HEK293 (cell line): ENCODE measurements around the gene PTPRA.
A peak's percentile ranks its signal among the peaks of the same experiment; 100 is the strongest.

Experiments used
- CTCF ChIA-PET: fragments of 350-600 bp; formaldehyde crosslinking; extraction: SDS; loops from one replicate; lab custom pipeline; 2021; ENCODE audit warnings: antibody characterized with exemption; lab: Yijun Ruan, JAX
- POLR2A ChIA-PET: fragments of 300-600 bp; formaldehyde crosslinking; extraction: SDS; loops from one replicate; lab custom pipeline; 2020; ENCODE audit warnings: antibody characterized with exemption, inconsistent platforms; lab: Yijun Ruan, JAX
- H3K27ac ChIP-seq: fragments of 200-500 bp; sonication (Bioruptor generic); 2 replicates; pipeline ENCODE4 v1.5.1; 2014; ENCODE audit warnings: low read depth, low read length, control low read depth, inconsistent platforms; ENCODE audit errors: extremely low read depth
- H3K36me3 ChIP-seq, 2 experiments: fragments of 200-500 bp in 1 of 2; sonication (Bioruptor generic) in 1 of 2; 1 replicate in 1 of 2; 2 replicates in 1 of 2; pipeline ENCODE4 v1.5.1; 2014 to 2017; ENCODE audit warnings: inconsistent platforms in 2 of 2, low read length in 2 of 2; ENCODE audit not compliant: control insufficient read depth in 2 of 2, insufficient read depth in 1 of 2
- H3K4me1 ChIP-seq: fragments of 200-500 bp; sonication (Bioruptor generic); 2 replicates; pipeline ENCODE4 v1.5.1; 2014; ENCODE audit warnings: mild to moderate bottlenecking, low read length, inconsistent platforms; ENCODE audit not compliant: control insufficient read depth, insufficient read depth
- H3K4me3 ChIP-seq: 2 replicates; pipeline ENCODE4 v1.5.1; 2011; ENCODE audit warnings: low read depth, mild to moderate bottlenecking, control low read depth, low read length, moderate library complexity
- H3K9me3 ChIP-seq: fragments of 200-500 bp; sonication (Bioruptor generic); 2 replicates; pipeline ENCODE4 v1.5.1; 2014; ENCODE audit warnings: low read depth, low read length, inconsistent platforms; ENCODE audit not compliant: control insufficient read depth, insufficient read depth
- AEBP2 ChIP-seq: fragments of 450-650 bp; formaldehyde crosslinking; IDR thresholded peaks from 2 replicates; pipeline ENCODE4 v1.5.1; 2016; ENCODE audit warnings: missing biosample characterization, missing genetic modification characterization, borderline replicate concordance
- BCL11B ChIP-seq: fragments of 450-650 bp; formaldehyde crosslinking; IDR thresholded peaks from 2 replicates; pipeline ENCODE4 v1.5.1; 2016; ENCODE audit warnings: low read depth, missing biosample characterization, missing genetic modification characterization
- CTCF ChIP-seq: fragments of 450-650 bp; formaldehyde crosslinking; IDR thresholded peaks from 2 replicates; pipeline ENCODE4 v1.5.1; 2016; ENCODE audit warnings: missing biosample characterization, missing genetic modification characterization
- GLIS2 ChIP-seq: fragments of 450-650 bp; formaldehyde crosslinking; IDR thresholded peaks from 2 replicates; pipeline ENCODE4 v1.5.1; 2016; ENCODE audit warnings: missing biosample characterization, missing genetic modification characterization
- HOXA7 ChIP-seq: sonication (generic); formaldehyde crosslinking; IDR thresholded peaks from 2 replicates; pipeline ENCODE4 v1.8.1; 2022; ENCODE audit warnings: missing genetic modification reagents, borderline replicate concordance
- HOXC10 ChIP-seq: sonication (generic); formaldehyde crosslinking; IDR thresholded peaks from 2 replicates; pipeline ENCODE4 v1.8.1; 2023; ENCODE audit warnings: mild to moderate bottlenecking, missing genetic modification reagents
- KLF10 ChIP-seq: fragments of 450-650 bp; IDR thresholded peaks from 2 replicates; pipeline ENCODE4 v1.5.1; 2018; ENCODE audit warnings: missing biosample characterization, mild to moderate bottlenecking, missing genetic modification characterization
- KLF17 ChIP-seq: fragments of 450-650 bp; formaldehyde crosslinking; IDR thresholded peaks from 2 replicates; pipeline ENCODE4 v1.5.1; 2016; ENCODE audit warnings: missing biosample characterization, missing genetic modification characterization
- MEIS1 ChIP-seq: sonication (generic); formaldehyde crosslinking; IDR thresholded peaks from 2 replicates; pipeline ENCODE4 v1.8.1; 2022; ENCODE audit warnings: missing genetic modification reagents, mild to moderate bottlenecking, borderline replicate concordance
- MYNN ChIP-seq: fragments of 450-650 bp; formaldehyde crosslinking; IDR thresholded peaks from 2 replicates; pipeline ENCODE4 v1.5.1; 2016; ENCODE audit warnings: missing biosample characterization, missing genetic modification characterization, borderline replicate concordance
- SP2 ChIP-seq: fragments of 450-650 bp; formaldehyde crosslinking; IDR thresholded peaks from 2 replicates; pipeline ENCODE4 v1.5.1; 2016; ENCODE audit warnings: missing biosample characterization, missing genetic modification characterization
- SP7 ChIP-seq: fragments of 450-650 bp; formaldehyde crosslinking; IDR thresholded peaks from 2 replicates; pipeline ENCODE4 v1.5.1; 2016; ENCODE audit warnings: missing biosample characterization, missing genetic modification characterization
- TRIM28 ChIP-seq: IDR thresholded peaks from 2 replicates; pipeline ENCODE4 v1.6.1; 2011; ENCODE audit warnings: low read length, control low read depth, borderline replicate concordance
- YY2 ChIP-seq: fragments of 450-650 bp; formaldehyde crosslinking; IDR thresholded peaks from 2 replicates; pipeline ENCODE4 v1.5.1; 2016; ENCODE audit warnings: missing biosample characterization, missing genetic modification characterization
- ZBTB26 ChIP-seq: fragments of 450-650 bp; formaldehyde crosslinking; optimal IDR thresholded peaks from 2 replicates; pipeline ENCODE3; 2016; ENCODE audit warnings: missing biosample characterization, mild to moderate bottlenecking, missing genetic modification characterization
- ZBTB7A ChIP-seq: fragments of 450-650 bp; formaldehyde crosslinking; IDR thresholded peaks from 2 replicates; pipeline ENCODE4 v1.5.1; 2016; ENCODE audit warnings: low read depth, missing biosample characterization, missing genetic modification characterization
- ZEB2 ChIP-seq: fragments of 450-650 bp; formaldehyde crosslinking; IDR thresholded peaks from 2 replicates; pipeline ENCODE4 v1.5.1; 2016; ENCODE audit warnings: missing biosample characterization, missing genetic modification characterization
- ZFP3 ChIP-seq: fragments of 450-650 bp; formaldehyde crosslinking; IDR thresholded peaks from 2 replicates; pipeline ENCODE4 v1.5.1; 2016; ENCODE audit warnings: low read depth, missing biosample characterization, missing genetic modification characterization
- ZFP37 ChIP-seq: fragments of 450-650 bp; formaldehyde crosslinking; IDR thresholded peaks from 2 replicates; pipeline ENCODE4 v1.5.1; 2016; ENCODE audit warnings: missing biosample characterization, missing genetic modification characterization
- ZNF175 ChIP-seq: fragments of 450-650 bp; formaldehyde crosslinking; IDR thresholded peaks from 2 replicates; pipeline ENCODE4 v1.5.1; 2016; ENCODE audit warnings: missing biosample characterization, missing genetic modification characterization
- ZNF184 ChIP-seq: fragments of 450-650 bp; IDR thresholded peaks from 2 replicates; pipeline ENCODE4 v1.5.1; 2018; ENCODE audit warnings: missing biosample characterization, mild to moderate bottlenecking, missing genetic modification characterization
- ZNF24 ChIP-seq: fragments of 450-650 bp; formaldehyde crosslinking; IDR thresholded peaks from 2 replicates; pipeline ENCODE4 v1.5.1; 2016; ENCODE audit warnings: missing biosample characterization, missing genetic modification characterization
- ZNF335 ChIP-seq: fragments of 450-650 bp; formaldehyde crosslinking; conservative IDR thresholded peaks from 2 replicates; pipeline ENCODE4 v1.5.1; 2016; ENCODE audit warnings: missing biosample characterization, missing genetic modification characterization
- ZNF449 ChIP-seq: fragments of 450-650 bp; formaldehyde crosslinking; IDR thresholded peaks from 2 replicates; pipeline ENCODE4 v1.5.1; 2017; ENCODE audit warnings: missing biosample characterization, mild to moderate bottlenecking, missing genetic modification characterization, moderate library complexity
- ZNF501 ChIP-seq: fragments of 450-650 bp; formaldehyde crosslinking; IDR thresholded peaks from 2 replicates; pipeline ENCODE4 v1.5.1; 2016; ENCODE audit warnings: missing biosample characterization, missing genetic modification characterization
- ZNF521 ChIP-seq: fragments of 450-650 bp; formaldehyde crosslinking; IDR thresholded peaks from 2 replicates; pipeline ENCODE4 v1.5.1; 2017; ENCODE audit warnings: missing biosample characterization, mild to moderate bottlenecking, missing genetic modification characterization
- ZNF561 ChIP-seq: fragments of 450-650 bp; IDR thresholded peaks from 2 replicates; pipeline ENCODE4 v1.5.1; 2018; ENCODE audit warnings: missing biosample characterization, missing genetic modification characterization, borderline replicate concordance
- ZNF610 ChIP-seq: fragments of 450-650 bp; formaldehyde crosslinking; IDR thresholded peaks from 2 replicates; pipeline ENCODE4 v1.5.1; 2016; ENCODE audit warnings: missing biosample characterization, missing genetic modification characterization, borderline replicate concordance
- ZNF670 ChIP-seq: fragments of 450-650 bp; formaldehyde crosslinking; IDR thresholded peaks from 2 replicates; pipeline ENCODE4 v1.5.1; 2016; ENCODE audit warnings: missing biosample characterization, missing genetic modification characterization, low read depth
- ZNF76 ChIP-seq: fragments of 450-650 bp; formaldehyde crosslinking; IDR thresholded peaks from 2 replicates; pipeline ENCODE4; 2016; ENCODE audit warnings: low read depth, missing biosample characterization, missing genetic modification characterization, borderline replicate concordance
- ZNF843 ChIP-seq: fragments of 450-650 bp; formaldehyde crosslinking; IDR thresholded peaks from 2 replicates; pipeline ENCODE4 v1.5.1; 2016; ENCODE audit warnings: missing biosample characterization, missing genetic modification characterization
- ZSCAN23 ChIP-seq: fragments of 450-650 bp; formaldehyde crosslinking; IDR thresholded peaks from 2 replicates; pipeline ENCODE4 v1.5.1; 2016; ENCODE audit warnings: missing biosample characterization, missing genetic modification characterization

Gene PTPRA

GRCh38 chr20:2873010-2873746 lies at the start of gene PTPRA:
PTPRA (plus strand) TSS chr20:2873481; CDS start chr20:2964278, 90,797 bp downstream.
- Histone ChIP-seq H3K9me3 (no peaks in the 10 kb centered on the region), H3K36me3 (peaks cover 4 to 7% of the 10 kb centered on the region in 2 experiments; a peak in 2 of 3 replicates), H3K4me1 (peaks cover 15% of the 10 kb centered on the region), H3K4me3 (peak within 1 kb of the TSS; percentile 80), H3K27ac (peak within 1 kb of the TSS; percentile 87)
- POLR2A ChIA-PET = interaction anchor here (0.5 to 1.0 kb wide), 6 partner anchors 17 to 227 kb away, joined by 3 to 7 read pairs (median 4); partner anchors contain the start of genes PCED1A and VPS16
- CTCF ChIA-PET = no interaction called here
- TF ChIP-seq MEIS1 (no peak), KLF10 (tag by site-specific recombination) (no peak; the same call in 1 of the 2 replicates), ZNF184 (tag by site-specific recombination) (no peak), TRIM28 (peak; percentile 65; the same call in 1 of the 2 replicates), ZSCAN23 (0 out of 2 replicates have a peak, but pooled peaks have one; percentile 42), ZNF843 (tag by site-specific recombination) (no peak), ZNF670 (tag by site-specific recombination) (no peak), SP7 (tag by site-specific recombination) (peak; percentile 51; the same call in 1 of the 2 replicates), ZNF449 (tag by site-specific recombination) (peak; percentile 86), ZNF501 (tag by site-specific recombination) (0 out of 2 replicates have a peak, but pooled peaks have one; percentile 19), ZFP3 (tag by site-specific recombination) (no peak), SP2 (tag by site-specific recombination) (peak; percentile 70), GLIS2 (peak; percentile 12; the same call in 1 of the 2 replicates), ZNF175 (tag by site-specific recombination) (no peak), ZEB2 (peak; percentile 74), ZBTB7A (tag by site-specific recombination) (no peak), AEBP2 (no peak), ZNF610 (peak; percentile 85), CTCF (tag by site-specific recombination) (peak; percentile 74), HOXA7 (CRISPR knock-in tag) (no peak), BCL11B (no peak), ZBTB26 (peak; percentile 95), MYNN (tag by site-specific recombination) (no peak), ZNF24 (tag by site-specific recombination) (peak; percentile 68; the same call in 1 of the 2 replicates), KLF17 (tag by site-specific recombination) (peak; percentile 74), ZNF76 (tag by site-specific recombination) (peak; percentile 54; the same call in 1 of the 2 replicates), ZNF561 (tag by site-specific recombination) (0 out of 2 replicates have a peak, but pooled peaks have one; percentile 52), ZNF521 (tag by site-specific recombination) (no peak), ZNF335 (tag by site-specific recombination) (peak; percentile 81), HOXC10 (peak; percentile 43; the same call in 1 of the 2 replicates), YY2 (no peak), ZFP37 (tag by site-specific recombination) (peak; percentile 40; the same call in 1 of the 2 replicates)
